HG03039 (cell line): ENCODE results near the gene COL6A1.
"Not testable (repeated sequence)": the region's sequence is repeated elsewhere in the genome, so short reads cannot be mapped to it uniquely, and the experiment has no call there.

Experiments
- ATAC-seq: cut with Tn5 transposase; IDR thresholded peaks from one replicate; pipeline ENCODE4 v1.9.1; 2021; ENCODE audit warnings: mild to moderate bottlenecking, moderate library complexity; ENCODE audit not compliant: unreplicated experiment

COL6A1 gene

GRCh38 chr21:45944601-45945000, 37.0 kb upstream of the COL6A1 start:
- no peak for ATAC-seq

DNA sequence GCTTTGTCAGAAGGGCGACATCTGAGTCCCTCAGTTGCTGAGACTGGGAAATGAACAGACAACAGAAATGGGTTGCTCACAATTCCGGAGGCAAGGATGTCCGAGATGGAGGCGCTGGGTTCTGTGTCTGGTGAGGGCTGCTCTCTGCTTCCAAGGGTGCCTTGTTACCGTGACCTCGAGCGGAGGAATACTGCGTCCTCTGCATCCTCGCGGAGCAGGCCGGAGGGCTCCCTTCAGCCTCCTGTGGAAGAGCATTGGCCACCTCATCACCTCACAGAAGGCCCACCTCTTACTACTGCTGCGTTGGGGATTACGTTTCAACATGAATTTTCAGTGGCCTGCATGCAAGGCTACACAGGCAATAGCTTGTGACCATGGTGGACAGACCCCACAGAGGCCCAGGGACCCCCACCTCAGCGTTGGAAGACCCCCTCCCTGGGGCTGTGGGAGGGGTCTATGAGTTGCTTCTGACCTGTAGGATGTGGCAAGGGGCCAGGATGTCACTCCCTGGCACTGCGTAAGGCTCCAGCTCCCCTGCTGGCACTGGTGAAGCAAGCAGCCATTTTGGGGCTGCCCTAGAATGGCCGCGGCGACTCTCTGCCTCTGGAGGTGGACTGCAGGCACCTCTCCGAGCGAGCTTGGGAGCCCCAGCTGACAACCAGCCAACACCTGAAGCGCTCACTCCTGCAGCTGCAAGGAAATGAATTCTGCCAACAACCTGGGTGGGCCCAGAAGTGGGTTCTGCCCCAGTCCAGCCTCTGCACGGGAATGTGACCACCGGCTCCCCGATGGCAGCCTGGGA, 36.3 kb upstream of the COL6A1 start:
- no peak for ATAC-seq

GRCh38 chr21:45945868-45946210, 35.7 kb upstream of the COL6A1 start:
- ATAC-seq = no peak

DNA sequence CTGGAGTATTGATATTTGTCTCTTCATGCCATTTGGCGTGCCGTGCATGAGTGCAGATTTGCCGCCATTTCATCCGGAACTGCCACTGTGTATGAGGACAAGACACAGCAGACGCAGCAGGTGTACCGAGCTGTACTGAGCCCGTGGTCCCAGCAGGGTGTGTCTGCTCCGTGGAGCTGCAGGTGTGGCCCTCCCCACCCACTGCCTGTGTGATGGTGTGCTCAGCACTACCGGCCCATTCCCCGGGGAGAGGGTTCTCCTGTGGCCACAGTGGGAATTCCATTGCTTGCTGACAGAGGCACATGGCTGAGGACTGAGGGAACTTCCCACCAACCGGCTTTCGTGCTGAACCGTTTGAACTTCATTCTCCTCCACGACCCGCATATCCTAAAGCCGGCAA, 34.3 kb upstream of the COL6A1 start:
- ATAC-seq = no peak

- no peak for ATAC-seq
These were observed 33.8 kb upstream of the COL6A1 start for GRCh38 chr21:45947716-45948255.

DNA sequence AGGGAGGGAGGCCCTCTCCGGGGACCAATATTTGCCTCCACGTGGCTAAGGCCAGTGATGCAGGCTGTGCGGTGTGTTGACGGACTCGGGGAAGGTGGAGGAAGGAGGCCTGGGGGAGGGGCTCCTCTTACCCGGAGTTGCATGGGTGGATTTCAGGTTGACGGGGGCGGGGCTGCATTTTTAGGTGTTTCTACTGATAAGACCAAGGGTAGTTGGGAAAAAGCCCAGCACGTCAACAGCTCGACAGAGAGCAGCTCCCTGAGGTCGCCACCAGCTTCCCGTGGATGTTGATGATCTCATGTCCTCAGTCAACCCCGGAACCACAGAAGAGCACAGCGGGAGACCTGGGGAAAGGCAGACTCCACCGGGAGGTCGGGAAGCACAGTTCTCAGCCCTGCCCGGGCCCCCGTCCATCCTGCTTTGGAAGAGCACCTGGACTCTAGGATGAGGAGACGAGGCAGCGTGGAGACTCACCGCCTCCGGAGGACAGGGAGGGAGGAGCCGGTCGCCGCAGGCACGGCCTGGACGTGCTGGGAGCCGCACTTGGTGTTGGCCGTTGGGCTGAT, 32.9 kb upstream of the COL6A1 start:
- no peak for ATAC-seq

DNA sequence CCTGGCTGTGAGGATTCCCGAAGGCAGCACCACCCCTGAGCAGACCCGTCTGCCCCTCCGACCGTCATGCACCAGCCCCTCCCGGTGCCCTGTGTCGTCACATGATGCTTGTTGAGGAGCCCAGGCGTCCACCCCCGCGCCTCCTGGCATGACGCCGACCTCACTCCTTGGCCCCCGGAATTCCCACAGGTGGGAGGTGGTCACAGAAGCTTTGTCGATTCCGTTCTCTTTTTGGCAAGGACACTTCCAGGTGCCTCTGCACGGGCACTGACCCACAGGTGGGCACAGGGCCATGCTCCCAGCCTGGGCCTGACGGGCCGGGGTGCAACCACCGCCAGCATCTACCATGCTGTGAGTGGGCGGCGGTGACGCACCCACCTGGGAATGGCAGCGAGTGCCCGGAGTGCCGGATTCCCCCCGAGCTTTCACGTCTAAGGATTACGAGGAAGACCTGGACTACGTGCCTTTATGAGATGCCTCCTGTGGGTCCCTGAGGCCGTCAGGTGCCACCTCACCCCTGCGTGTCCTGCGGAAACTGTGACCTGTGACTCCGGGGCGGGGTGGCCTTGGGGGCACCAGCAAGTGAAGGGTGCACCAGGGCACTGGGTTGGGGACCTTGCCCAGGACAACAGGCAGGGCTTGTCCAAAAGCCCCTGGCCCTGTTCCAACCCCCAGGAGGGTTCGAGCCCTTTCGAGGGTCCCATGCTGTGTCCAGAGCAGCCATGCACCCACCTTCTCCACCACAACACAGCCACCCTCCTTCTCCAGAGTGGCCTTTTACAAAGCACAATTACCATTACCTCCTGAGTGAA, 31.4 kb upstream of the COL6A1 start:
- ATAC-seq = no peak

DNA sequence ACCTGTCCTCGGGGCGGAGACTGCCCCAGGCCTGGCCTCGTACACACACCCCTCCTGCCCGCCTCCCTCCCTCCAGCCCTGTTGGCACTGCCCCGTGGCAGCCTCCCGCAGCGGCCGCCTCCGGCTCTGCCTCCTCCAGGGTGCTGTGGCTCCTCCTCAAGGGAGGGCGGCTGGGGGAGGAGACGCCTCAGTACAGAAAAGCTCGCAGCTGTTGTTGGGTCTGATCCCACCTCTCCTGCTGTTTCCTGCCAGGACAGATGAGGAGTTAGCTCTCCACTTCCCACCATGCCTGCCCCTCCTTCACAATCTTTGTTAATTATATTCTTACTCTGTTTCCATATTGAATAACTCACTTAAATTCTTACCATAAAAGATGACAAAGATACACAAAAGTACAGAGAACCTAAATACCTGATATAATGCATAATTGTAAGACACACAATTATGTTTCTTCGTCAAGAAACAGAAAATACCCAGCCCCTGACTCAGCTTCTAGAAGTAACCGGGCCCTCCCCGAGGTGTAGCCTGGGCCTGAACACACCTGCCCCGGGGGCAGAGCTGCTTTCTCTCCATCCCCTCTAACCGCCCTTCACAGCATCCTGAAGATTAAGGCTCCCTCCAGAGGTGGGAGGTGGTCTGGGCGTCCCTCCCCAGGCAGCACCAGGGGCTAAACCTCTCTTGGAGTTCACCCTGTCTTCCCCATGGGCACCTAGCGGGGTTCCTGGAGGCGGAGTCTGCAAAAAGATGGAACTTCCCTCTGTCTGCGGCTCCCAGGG, 30.6 kb upstream of the COL6A1 start:
- ATAC-seq = no peak

GRCh38 chr21:45951676-45952075, 29.9 kb upstream of the COL6A1 start:
- no peak for ATAC-seq

- ATAC-seq = not testable (repeated sequence)
These were observed 29.0 kb upstream of the COL6A1 start for GRCh38 chr21:45952527-45952926.

DNA sequence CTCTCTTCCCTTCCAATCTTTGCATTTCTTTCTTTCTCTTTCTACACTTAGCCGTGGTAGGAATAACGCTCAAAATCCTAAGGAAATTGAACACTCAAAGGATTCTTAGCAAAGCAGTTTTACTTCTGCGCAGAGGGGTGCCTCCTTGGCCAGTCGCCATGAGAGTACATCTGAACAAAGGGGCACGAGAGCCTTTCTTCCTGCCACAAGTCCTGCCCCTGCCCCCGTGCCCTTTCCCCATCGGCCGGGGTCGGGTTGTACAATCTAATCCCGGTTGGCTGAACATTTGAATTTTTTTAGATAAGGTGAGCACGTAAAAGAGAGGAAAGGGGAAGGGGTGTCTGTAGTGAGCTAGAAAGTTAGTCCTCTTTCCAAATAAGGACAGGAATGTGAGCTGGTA, 28.6 kb upstream of the COL6A1 start:
- no peak for ATAC-seq

DNA sequence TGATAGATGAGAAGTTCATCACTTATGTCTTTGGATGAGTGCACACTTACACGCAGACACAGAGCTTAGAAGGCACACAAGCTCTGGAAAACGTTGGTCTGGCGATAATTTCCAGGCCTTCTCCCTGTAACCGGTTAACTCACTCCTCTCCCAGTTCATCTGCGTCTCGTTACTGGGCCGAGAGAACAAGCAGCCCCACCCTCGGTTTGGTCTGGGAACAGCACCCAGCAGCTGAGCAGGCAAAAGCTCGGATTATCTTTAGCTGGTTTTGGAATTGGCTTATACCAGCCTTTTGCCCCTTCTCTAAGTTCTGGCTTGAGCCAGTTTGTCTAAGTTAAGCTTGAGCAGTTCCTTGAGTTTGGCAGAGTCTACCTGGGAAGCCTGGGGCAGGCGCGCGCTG, 27.3 kb upstream of the COL6A1 start:
- no peak for ATAC-seq

- no peak for ATAC-seq
These were observed 26.6 kb upstream of the COL6A1 start for GRCh38 chr21:45954921-45955320.

DNA sequence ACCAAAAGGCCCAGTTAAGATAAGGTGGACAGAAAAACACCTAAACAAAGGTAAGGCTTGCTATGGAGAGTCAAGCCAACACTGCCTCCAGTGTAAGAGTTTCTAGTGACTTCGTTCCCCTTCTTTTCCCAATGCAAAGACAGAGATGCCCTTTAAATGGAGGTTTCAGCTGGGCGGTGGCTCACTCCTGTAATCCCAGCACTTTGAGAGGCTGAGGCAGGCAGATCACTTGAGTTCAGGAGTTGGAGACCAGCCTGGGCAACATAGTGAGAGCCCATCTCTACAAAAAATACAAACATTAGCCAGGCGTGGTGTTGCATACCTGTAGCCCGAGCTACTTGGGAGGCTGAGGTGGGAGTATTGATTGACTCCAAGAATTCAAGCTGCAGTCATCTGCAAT, 24.0 kb upstream of the COL6A1 start:
- ATAC-seq = no peak

GRCh38 chr21:45957981-45958600, 23.5 kb upstream of the COL6A1 start:
- no peak for ATAC-seq

DNA sequence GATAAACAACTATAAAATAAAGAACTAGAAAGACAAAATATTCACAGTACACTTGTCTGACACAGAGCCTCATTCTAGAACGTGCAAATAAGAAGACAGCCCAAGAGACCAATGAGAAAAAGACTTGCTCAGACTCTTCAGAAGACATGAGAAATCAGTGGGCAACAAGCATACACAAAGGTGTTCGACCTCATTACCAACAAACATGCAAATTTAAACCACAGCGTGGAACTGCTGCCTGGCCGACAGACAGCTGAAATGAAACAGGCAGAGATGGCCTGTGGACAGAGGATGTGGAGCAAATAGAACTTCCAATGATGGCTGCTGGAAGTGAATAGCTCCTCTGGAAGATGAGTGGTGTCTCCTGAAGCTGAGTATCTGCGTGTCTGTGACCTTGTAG, 22.4 kb upstream of the COL6A1 start:
- no peak for ATAC-seq

DNA sequence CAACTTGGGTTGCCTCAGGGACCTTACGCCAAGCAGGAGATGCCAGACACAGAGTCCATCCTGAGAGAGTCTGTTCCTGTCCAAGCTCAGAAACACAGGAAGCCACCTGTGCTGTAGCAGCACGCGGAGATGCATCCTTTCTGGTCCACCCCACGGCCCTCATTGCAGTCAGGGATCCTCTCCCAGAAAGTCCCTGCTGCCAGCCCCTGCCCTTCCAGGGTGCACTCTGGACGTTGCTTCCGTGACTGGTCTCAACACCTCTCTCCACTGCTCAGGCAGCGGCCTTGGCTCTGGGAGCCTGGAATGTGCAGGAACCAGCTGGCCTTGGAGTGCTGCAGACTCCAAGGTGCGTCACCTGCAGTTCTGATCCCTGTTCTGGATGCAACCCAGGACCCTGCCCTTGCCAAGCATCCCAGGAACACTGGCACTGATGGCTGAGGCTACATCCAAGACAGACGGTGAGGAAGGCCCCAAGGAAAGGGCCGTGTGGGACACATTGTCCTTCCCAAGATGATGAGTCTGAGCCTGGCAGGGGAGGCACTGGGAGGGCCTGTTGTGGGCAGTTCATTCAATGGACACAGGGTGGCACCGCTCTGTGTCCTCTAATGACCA, 21.7 kb upstream of the COL6A1 start:
- ATAC-seq = no peak

GRCh38 chr21:45961408-45961807, 20.2 kb upstream of the COL6A1 start:
- ATAC-seq = not testable (repeated sequence)

DNA sequence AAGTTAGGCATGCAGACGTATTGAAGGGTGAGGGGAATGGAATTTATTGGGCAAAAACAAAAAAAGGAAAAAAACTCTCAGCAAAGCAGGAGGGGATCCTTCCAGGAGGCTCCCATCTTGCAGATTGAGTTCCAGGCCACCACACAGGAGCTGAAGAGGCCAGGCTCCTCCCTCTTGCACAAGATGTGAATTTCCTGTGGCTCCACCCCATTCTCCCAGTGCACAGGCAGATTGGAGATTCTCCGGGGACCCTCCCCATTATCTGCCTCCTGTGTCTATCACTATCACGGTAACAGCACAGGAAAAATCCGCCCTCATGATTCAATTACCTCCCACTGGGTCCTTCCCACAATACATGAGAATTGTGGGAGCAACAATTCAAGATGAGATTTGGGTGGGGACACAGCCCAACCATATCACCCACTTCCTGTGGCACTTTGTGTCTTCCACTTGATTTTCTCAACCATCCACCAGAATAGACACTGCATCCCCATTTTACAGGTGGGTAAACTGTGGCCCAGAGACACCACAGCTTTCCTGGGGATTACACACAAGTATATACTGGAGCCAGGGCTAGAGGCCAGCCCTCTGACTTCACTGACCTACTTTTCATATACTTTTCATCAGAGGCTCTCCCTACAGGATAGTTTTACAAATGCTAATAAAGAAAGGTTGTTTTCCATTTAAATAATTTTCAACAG, 18.9 kb upstream of the COL6A1 start:
- no peak for ATAC-seq

- no peak for ATAC-seq
These were observed 18.4 kb upstream of the COL6A1 start for GRCh38 chr21:45963232-45963570.
